ENCODE measurements around the gene EPHB1. TPM values are rescaled to one million over a fixed set of nuclear protein-coding genes. Genes with fewer than 3 reads are reported as not detected.

The EPHB1 gene
- total RNA-seq, 1 donor from 2014 or later: 3.0 TPM

GRCh38 chr3:135143474-135143873 is 348.4 kb downstream of the EPHB1 start:
- DNase-seq: no peak
- no peaks in the 10 kb centered on the region for H3K36me3 ChIP-seq
- no peak overlapping the region for H3K4me3 ChIP-seq
- no peaks in the 10 kb centered on the region for H3K9me3 ChIP-seq
- no peak for TF ChIP-seq CTCF (IDR thresholded peaks at IDR 0.05)
- no peaks in the 10 kb centered on the region for H3K4me1 ChIP-seq
- H3K27me3 ChIP-seq (ENCODE audit: low read depth): no peaks in the 10 kb centered on the region
- intact Hi-C loops (cut with DNase I): no loop called here
- ATAC-seq: no peak
- H3K27ac ChIP-seq: no peak overlapping the region

GRCh38 chr3:135145581-135145980 is 350.5 kb downstream of the EPHB1 start:
- no peaks in the 10 kb centered on the region for H3K36me3 ChIP-seq
- H3K4me3 ChIP-seq: no peak overlapping the region
- no peak for DNase-seq
- no peak overlapping the region for H3K27ac ChIP-seq
- no peaks in the 10 kb centered on the region for H3K4me1 ChIP-seq
- intact Hi-C loops (cut with DNase I): no loop called here
- no peak for ATAC-seq
- TF ChIP-seq CTCF (IDR thresholded peaks at IDR 0.05): no peak
- H3K27me3 ChIP-seq (ENCODE audit: low read depth): no peaks in the 10 kb centered on the region
- no peaks in the 10 kb centered on the region for H3K9me3 ChIP-seq

- Histone ChIP-seq H3K4me1 (no peaks in the 10 kb centered on the region), H3K27me3 (ENCODE audit: low read depth) (no peaks in the 10 kb centered on the region), H3K4me3 (no peak overlapping the region), H3K36me3 (no peaks in the 10 kb centered on the region), H3K9me3 (no peaks in the 10 kb centered on the region), H3K27ac (no peak overlapping the region)
- TF ChIP-seq CTCF (IDR thresholded peaks at IDR 0.05): no peak
- intact Hi-C loops (cut with DNase I): no loop called here
- DNase-seq (no peak), ATAC-seq (no peak)
These were observed 352.6 kb downstream of the EPHB1 start for GRCh38 chr3:135147657-135148056.

GRCh38 chr3:135148398-135149020 is 353.4 kb downstream of the EPHB1 start:
- Histone ChIP-seq H3K27ac (no peak overlapping the region), H3K9me3 (no peaks in the 10 kb centered on the region), H3K27me3 (ENCODE audit: low read depth) (no peaks in the 10 kb centered on the region), H3K4me1 (no peaks in the 10 kb centered on the region), H3K4me3 (no peak overlapping the region), H3K36me3 (no peaks in the 10 kb centered on the region)
- TF ChIP-seq CTCF (IDR thresholded peaks at IDR 0.05): no peak
- no peak for ATAC-seq
- intact Hi-C loops (cut with DNase I): no loop called here
- no peak for DNase-seq

- Histone ChIP-seq H3K36me3 (no peaks in the 10 kb centered on the region), H3K27ac (no peak overlapping the region), H3K4me3 (no peak overlapping the region), H3K4me1 (no peaks in the 10 kb centered on the region), H3K9me3 (no peaks in the 10 kb centered on the region), H3K27me3 (ENCODE audit: low read depth) (no peaks in the 10 kb centered on the region)
- no peak for ATAC-seq
- no peak for DNase-seq
- intact Hi-C loops (cut with DNase I): no loop called here
- no peak for TF ChIP-seq CTCF (IDR thresholded peaks at IDR 0.05)
These were observed 354.9 kb downstream of the EPHB1 start for GRCh38 chr3:135149707-135150681.

All from lower lobe of right lung (tissue), 2 donors.